Measurements from ENCODE around the gene FDPS.

The FDPS gene

GRCh38 chr1:155308493-155309422, at the start of gene FDPS:
Gene FDPS (plus strand): TSS chr1:155308866. CDS start chr1:155309790, 924 bp downstream.
- DNase-seq: peak; percentile 96 to 98

- no peak for DNase-seq
Measured at GRCh38 chr1:155260276-155260675, 48.4 kb upstream of the FDPS start.

GRCh38 chr1:155261493-155261851, 47.2 kb upstream of the FDPS start:
- peak in 1 of 2 experiments; percentile 32 for DNase-seq

GRCh38 chr1:155261852-155262673, 46.6 kb upstream of the FDPS start, which contains the start of gene SCAMP3:
Gene SCAMP3 (minus strand): TSS chr1:155262360. CDS start chr1:155262151, 209 bp downstream.
- DNase-seq: peak; percentile 90 to 93

GRCh38 chr1:155263067-155263466, 45.6 kb upstream of the FDPS start:
- no peak for DNase-seq

GRCh38 chr1:155266553-155266952, 42.1 kb upstream of the FDPS start:
- no peak for DNase-seq

- DNase-seq: no peak
Measured at GRCh38 chr1:155267373-155267772, 41.3 kb upstream of the FDPS start.

GRCh38 chr1:155268630-155269029, 40.0 kb upstream of the FDPS start:
- no peak for DNase-seq

- no peak for DNase-seq
Measured at GRCh38 chr1:155269381-155269780, 39.3 kb upstream of the FDPS start.

- DNase-seq: no peak
Measured at GRCh38 chr1:155272466-155273342, 36.0 kb upstream of the FDPS start.

GRCh38 chr1:155273343-155274245, 35.1 kb upstream of the FDPS start, which contains the start of gene CLK2:
Gene CLK2 (minus strand): TSS chr1:155273504. CDS start chr1:155270977, 2,527 bp downstream.
- peak; percentile 97 to 98 for DNase-seq

- DNase-seq: peak; percentile 99
Measured at GRCh38 chr1:155277070-155277901, 31.4 kb upstream of the FDPS start, which contains the start of gene HCN3. Gene HCN3 (plus strand): TSS chr1:155277463. CDS start chr1:155277591, 128 bp downstream.

- DNase-seq: peak; percentile 82 to 83
Measured at GRCh38 chr1:155277902-155278688, 30.6 kb upstream of the FDPS start.

- DNase-seq: no peak
Measured at GRCh38 chr1:155278689-155279160, 29.9 kb upstream of the FDPS start.

- no peak for DNase-seq
Measured at GRCh38 chr1:155279268-155279667, 29.4 kb upstream of the FDPS start.

- no peak for DNase-seq
Measured at GRCh38 chr1:155282488-155283091, 26.1 kb upstream of the FDPS start.

- DNase-seq: no peak
Measured at GRCh38 chr1:155284476-155284875, 24.2 kb upstream of the FDPS start.

GRCh38 chr1:155285063-155285462, 23.6 kb upstream of the FDPS start:
- DNase-seq: no peak

GRCh38 chr1:155285631-155286044, 23.0 kb upstream of the FDPS start:
- DNase-seq: no peak
